OCI-LY7 (cell line): ENCODE results near the gene CAMKV. TPM values are rescaled to one million over a fixed set of nuclear protein-coding genes. Genes with fewer than 3 reads are reported as not detected.

Source experiments
- BruUV-seq: library from RNA; stranded (reverse); fragments of 400-500 nt; replicated peaks from 2 replicates; lab custom pipeline; 2021; lab: Mats Ljungman, UMichigan
- CTCF ChIA-PET: fragments of 300-600 bp; sonication (Branson Sonifier 250); formaldehyde crosslinking; loops from one replicate; lab custom pipeline; 2022; ENCODE audit warnings: antibody characterized with exemption; ENCODE audit not compliant: unreplicated experiment; lab: Charles Lee
- POLR2A ChIA-PET: fragments of 300-600 bp; sonication (Branson Sonifier 250); formaldehyde crosslinking; loops from one replicate; lab custom pipeline; 2022; ENCODE audit warnings: antibody characterized with exemption; lab: Charles Lee
- DNase-seq: peaks from one replicate; pipeline ENCODE4 v3.0.0-alpha.2; 2015; ENCODE audit warnings: low spot score
- H2AFZ ChIP-seq: fragments of 200-600 bp; sonication (generic), shearing (Covaris generic); 2 replicates; pipeline ENCODE4 v1.6.1; 2014; ENCODE audit warnings: mild to moderate bottlenecking, antibody characterized with exemption, low read length, moderate library complexity
- H3K27ac ChIP-seq: fragments of 200-600 bp; sonication (generic); 2 replicates; pipeline ENCODE4 v1.5.1; 2014; ENCODE audit warnings: mixed run types, low read depth, mild to moderate bottlenecking, moderate library complexity, low read length, inconsistent platforms; ENCODE audit not compliant: poor library complexity, severe bottlenecking
- H3K36me3 ChIP-seq: fragments of 200-600 bp; sonication (generic); 2 replicates; pipeline ENCODE4 v1.6.1; 2014; ENCODE audit warnings: mild to moderate bottlenecking, antibody characterized with exemption, low read length, moderate library complexity, mixed read lengths; ENCODE audit not compliant: insufficient read depth
- H3K4me1 ChIP-seq: fragments of 200-600 bp; sonication (generic); 2 replicates; pipeline ENCODE4 v1.5.1; 2014; ENCODE audit warnings: mild to moderate bottlenecking, low read length; ENCODE audit not compliant: insufficient read depth, poor library complexity, severe bottlenecking
- H3K4me2 ChIP-seq: fragments of 200-600 bp; sonication (generic); 2 replicates; pipeline ENCODE4 v1.6.1; 2014; ENCODE audit warnings: mild to moderate bottlenecking, low read length
- H3K4me3 ChIP-seq: fragments of 200-600 bp; sonication (generic); 2 replicates; pipeline ENCODE4 v1.5.1; 2014; ENCODE audit warnings: mild to moderate bottlenecking, low read depth, low read length; ENCODE audit not compliant: poor library complexity, severe bottlenecking
- H3K79me2 ChIP-seq: fragments of 200-600 bp; sonication (generic); 2 replicates; pipeline ENCODE4 v1.6.1; 2016; ENCODE audit warnings: low read depth, mild to moderate bottlenecking, low read length, moderate library complexity, mixed read lengths; ENCODE audit not compliant: insufficient read depth
- H3K9me2 ChIP-seq: fragments of 200-600 bp; sonication (generic); 2 replicates; pipeline ENCODE4 v1.6.1; 2016; ENCODE audit warnings: mild to moderate bottlenecking, low read length, mixed read lengths; ENCODE audit not compliant: insufficient read depth
- H3K9me3 ChIP-seq: fragments of 200-600 bp; sonication (generic); 2 replicates; pipeline ENCODE4 v1.6.1; 2014; ENCODE audit warnings: mild to moderate bottlenecking, mixed run types, low read length, mixed read lengths
- H4K20me1 ChIP-seq: fragments of 200-600 bp; sonication (generic); 2 replicates; pipeline ENCODE4 v1.6.1; 2014; ENCODE audit warnings: mild to moderate bottlenecking, antibody characterized with exemption, low read length, moderate library complexity, mixed read lengths; ENCODE audit not compliant: insufficient read depth
- EZH2phosphoT487 ChIP-seq: fragments of 200-600 bp; sonication (generic); IDR thresholded peaks from 2 replicates; pipeline ENCODE4 v1.6.1; 2018; ENCODE audit warnings: low read depth, borderline replicate concordance, mild to moderate bottlenecking, mixed run types, antibody characterized with exemption, low read length, moderate library complexity, mixed read lengths
- intact Hi-C: fragments of 100-400 bp; cut with micrococcal nuclease; formaldehyde crosslinking; loops from one replicate; pipeline ENCODE4 v1.10.0; 2022; ENCODE audit not compliant: unreplicated experiment
- total RNA-seq, 2 experiments: library from RNA; depleted of rRNA in 1 of 2; stranded (reverse); fragments of >200 nt in 1 of 2; shearing (Covaris generic) in 1 of 2; gene quantifications; 2 replicates each; pipeline ENCODE4 v1.2.3, GENCODE V29; 2014 to 2022
- TF ChIP-seq, protein P1 (sequence below): fragments of 200-600 bp; sonication (generic); conservative IDR thresholded peaks from 2 replicates; pipeline ENCODE4 v1.5.1; 2014; ENCODE audit warnings: mild to moderate bottlenecking, antibody characterized with exemption, low read length, moderate library complexity, mixed read lengths

Gene CAMKV
- total RNA-seq, 2 experiments from 2014 or later, result 0.63 TPM; not detected in 1

DNA sequence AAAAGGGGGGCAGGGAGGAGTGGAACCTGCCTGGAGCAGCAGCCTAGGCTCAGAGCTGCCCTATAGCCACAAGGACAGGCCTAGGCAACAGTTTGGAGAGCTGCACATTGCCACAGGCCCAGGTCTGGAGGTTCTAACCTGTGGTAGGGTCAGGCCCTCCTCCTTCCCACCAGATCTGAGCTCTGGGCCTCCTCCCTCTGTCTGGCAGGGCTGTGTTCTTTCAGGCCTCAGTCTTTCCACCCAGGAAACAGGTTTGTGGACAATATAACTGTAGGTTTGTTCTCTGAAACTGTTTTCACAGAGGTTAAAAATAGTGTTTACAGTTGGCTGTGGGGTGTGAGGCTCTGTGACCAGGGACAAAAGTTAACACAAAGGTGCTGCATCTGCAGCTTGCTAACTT, 9.0 kb upstream of the CAMKV start:
- DNase-seq, result no peak
- no TSS peak for BruUV-seq
- Histone ChIP-seq H3K9me2 (no peaks in the 10 kb centered on the region), H4K20me1 (no peaks in the 10 kb centered on the region), H3K4me3 (no peak overlapping the region), H3K36me3 (no peaks in the 10 kb centered on the region), H3K4me2 (no peak overlapping the region), H3K79me2 (no peaks in the 10 kb centered on the region), H3K4me1 (peaks cover 11% of the 10 kb centered on the region), H3K27ac (no peak overlapping the region), H2AFZ (no peak overlapping the region), H3K9me3 (no peaks in the 10 kb centered on the region)
- CTCF ChIA-PET, result interaction anchor here (0.8 kb wide), 1 partner anchor 11 kb away, joined by 3 read pairs; no protein-coding TSS in a partner anchor
- POLR2A ChIA-PET, result interaction anchor here (1.4 kb wide), 1 partner anchor 16 kb away, joined by 3 read pairs; no protein-coding TSS in a partner anchor
- TF ChIP-seq, protein P1, sequence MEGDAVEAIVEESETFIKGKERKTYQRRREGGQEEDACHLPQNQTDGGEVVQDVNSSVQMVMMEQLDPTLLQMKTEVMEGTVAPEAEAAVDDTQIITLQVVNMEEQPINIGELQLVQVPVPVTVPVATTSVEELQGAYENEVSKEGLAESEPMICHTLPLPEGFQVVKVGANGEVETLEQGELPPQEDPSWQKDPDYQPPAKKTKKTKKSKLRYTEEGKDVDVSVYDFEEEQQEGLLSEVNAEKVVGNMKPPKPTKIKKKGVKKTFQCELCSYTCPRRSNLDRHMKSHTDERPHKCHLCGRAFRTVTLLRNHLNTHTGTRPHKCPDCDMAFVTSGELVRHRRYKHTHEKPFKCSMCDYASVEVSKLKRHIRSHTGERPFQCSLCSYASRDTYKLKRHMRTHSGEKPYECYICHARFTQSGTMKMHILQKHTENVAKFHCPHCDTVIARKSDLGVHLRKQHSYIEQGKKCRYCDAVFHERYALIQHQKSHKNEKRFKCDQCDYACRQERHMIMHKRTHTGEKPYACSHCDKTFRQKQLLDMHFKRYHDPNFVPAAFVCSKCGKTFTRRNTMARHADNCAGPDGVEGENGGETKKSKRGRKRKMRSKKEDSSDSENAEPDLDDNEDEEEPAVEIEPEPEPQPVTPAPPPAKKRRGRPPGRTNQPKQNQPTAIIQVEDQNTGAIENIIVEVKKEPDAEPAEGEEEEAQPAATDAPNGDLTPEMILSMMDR, result no peak
- TF ChIP-seq EZH2phosphoT487, result no peak
- intact Hi-C loops, result no loop called here

DNA sequence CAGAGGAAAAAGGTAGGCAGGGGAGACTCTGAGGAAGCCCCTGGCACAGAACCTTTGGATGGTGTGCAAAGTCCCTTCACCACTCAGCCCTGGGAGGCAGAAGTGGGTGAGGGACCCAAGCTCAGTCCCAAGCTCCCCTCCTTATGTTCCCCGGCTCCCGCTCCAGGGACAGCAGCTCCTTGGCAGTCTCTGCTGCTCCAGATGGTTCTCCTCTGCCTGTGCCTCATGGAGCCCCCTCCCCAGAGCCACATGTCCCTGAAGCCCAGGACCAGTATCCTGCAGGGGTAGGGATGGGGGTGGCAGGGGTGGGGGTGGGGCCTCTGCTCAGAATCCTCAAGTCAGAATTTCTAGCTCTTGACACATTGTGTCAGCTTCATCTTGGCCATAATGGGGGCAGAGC, 8.0 kb upstream of the CAMKV start:
- intact Hi-C loops, result no loop called here
- POLR2A ChIA-PET, result interaction anchor here (0.8 kb wide), 1 partner anchor 29 kb away, joined by 4 read pairs; no protein-coding TSS in a partner anchor
- H3K9me2 ChIP-seq, result no peaks in the 10 kb centered on the region

DNA sequence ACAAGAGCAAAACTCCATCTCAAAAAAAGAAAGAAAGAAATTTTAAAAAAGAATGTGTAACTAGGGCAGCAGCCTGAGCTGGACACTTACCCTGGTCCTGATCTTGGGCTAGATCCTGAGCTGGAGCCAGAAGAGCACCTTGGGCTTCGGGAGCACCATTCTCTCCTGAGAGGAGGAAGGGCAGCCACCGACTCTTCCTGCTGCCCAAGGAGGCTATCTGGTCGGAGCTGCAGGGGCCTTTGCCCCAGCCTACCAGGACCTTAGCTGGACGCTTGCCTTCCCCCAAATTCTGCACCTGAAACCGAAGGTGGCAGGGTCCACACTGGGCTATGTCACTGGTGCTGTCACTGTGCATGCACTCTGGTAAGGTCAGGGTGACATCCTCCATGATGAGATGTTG, 6.9 kb upstream of the CAMKV start:
- H3K4me3 ChIP-seq, result no peak overlapping the region
- no peaks in the 10 kb centered on the region for H3K9me2 ChIP-seq
- no peak for DNase-seq
- H3K4me1 ChIP-seq, result peaks cover 9% of the 10 kb centered on the region
- H3K9me3 ChIP-seq, result no peaks in the 10 kb centered on the region
- H3K36me3 ChIP-seq, result no peaks in the 10 kb centered on the region
- no peak overlapping the region for H2AFZ ChIP-seq
- no peak overlapping the region for H3K27ac ChIP-seq
- intact Hi-C loops, result no loop called here
- CTCF ChIA-PET, result no interaction called here
- POLR2A ChIA-PET, result no interaction called here
- TF ChIP-seq, protein P1, result no peak
- no peak for TF ChIP-seq EZH2phosphoT487
- no peaks in the 10 kb centered on the region for H3K79me2 ChIP-seq
- no peaks in the 10 kb centered on the region for H4K20me1 ChIP-seq
- BruUV-seq, result no TSS peak
- no peak overlapping the region for H3K4me2 ChIP-seq

More for the DNA sequence above, 8.0 kb upstream of the CAMKV start:
- H3K36me3 ChIP-seq, result no peaks in the 10 kb centered on the region
- no peak overlapping the region for H3K27ac ChIP-seq
- H3K79me2 ChIP-seq, result no peaks in the 10 kb centered on the region
- no peaks in the 10 kb centered on the region for H3K9me3 ChIP-seq
- TF ChIP-seq, protein P1, result no peak
- TF ChIP-seq EZH2phosphoT487, result no peak
- CTCF ChIA-PET, result no interaction called here
- no peaks in the 10 kb centered on the region for H4K20me1 ChIP-seq
- no TSS peak for BruUV-seq
- H3K4me2 ChIP-seq, result no peak overlapping the region
- no peak overlapping the region for H3K4me3 ChIP-seq
- no peak for DNase-seq
- peaks cover 11% of the 10 kb centered on the region for H3K4me1 ChIP-seq
- H2AFZ ChIP-seq, result no peak overlapping the region
